ENCODE results near the gene C20orf144. TPM values are rescaled to one million over a fixed set of nuclear protein-coding genes. Genes with fewer than 3 reads are reported as not detected.
A peak's percentile ranks its signal among the peaks of the same experiment; 100 is the strongest.

Gene C20orf144
- total RNA-seq, 1 donor: under 0.01 TPM

- no peak for DNase-seq (ENCODE audit: low read depth)
- no peak for TF ChIP-seq CTCF (IDR thresholded peaks at IDR 0.05; ENCODE audit: insufficient read depth, low read depth, low read length)
- H3K4me3 ChIP-seq (ENCODE audit: low read depth, low read length): no peak overlapping the region
These were observed 7.9 kb downstream of the C20orf144 start for GRCh38 chr20:33669873-33670640.

- no peak for DNase-seq (ENCODE audit: low read depth)
- TF ChIP-seq CTCF (IDR thresholded peaks at IDR 0.05; ENCODE audit: insufficient read depth, low read depth, low read length): no peak
- no peak overlapping the region for H3K4me3 ChIP-seq (ENCODE audit: low read depth, low read length)
These were observed 8.8 kb downstream of the C20orf144 start for GRCh38 chr20:33670715-33671499.

GRCh38 chr20:33671573-33672288 lies 9.6 kb downstream of the C20orf144 start:
- TF ChIP-seq CTCF (IDR thresholded peaks at IDR 0.05; ENCODE audit: insufficient read depth, low read depth, low read length): no peak
- no peak for DNase-seq (ENCODE audit: low read depth)
- no peak overlapping the region for H3K4me3 ChIP-seq (ENCODE audit: low read depth, low read length)

- no peak for TF ChIP-seq CTCF (IDR thresholded peaks at IDR 0.05; ENCODE audit: insufficient read depth, low read depth, low read length)
- no peak for DNase-seq (ENCODE audit: low read depth)
These were observed 10.4 kb downstream of the C20orf144 start for GRCh38 chr20:33672426-33673113.

GRCh38 chr20:33673114-33673409 lies 10.9 kb downstream of the C20orf144 start:
- DNase-seq (ENCODE audit: low read depth): no peak
- no peak for TF ChIP-seq CTCF (IDR thresholded peaks at IDR 0.05; ENCODE audit: insufficient read depth, low read depth, low read length)
- peak overlapping the region; percentile 81 for H3K4me3 ChIP-seq (ENCODE audit: low read depth, low read length)

More at GRCh38 chr20:33672426-33673113, 10.4 kb downstream of the C20orf144 start:
- peak overlapping the region; percentile 81 for H3K4me3 ChIP-seq (ENCODE audit: low read depth, low read length)
